Measurements from ENCODE around the gene SETD7. TPM values are rescaled to one million over a fixed set of nuclear protein-coding genes. Genes with fewer than 3 reads are reported as not detected.

SETD7 gene
- total RNA-seq, 4 donors from 2014 or later: 84.2 to 118 (median 99.4) TPM

DNA sequence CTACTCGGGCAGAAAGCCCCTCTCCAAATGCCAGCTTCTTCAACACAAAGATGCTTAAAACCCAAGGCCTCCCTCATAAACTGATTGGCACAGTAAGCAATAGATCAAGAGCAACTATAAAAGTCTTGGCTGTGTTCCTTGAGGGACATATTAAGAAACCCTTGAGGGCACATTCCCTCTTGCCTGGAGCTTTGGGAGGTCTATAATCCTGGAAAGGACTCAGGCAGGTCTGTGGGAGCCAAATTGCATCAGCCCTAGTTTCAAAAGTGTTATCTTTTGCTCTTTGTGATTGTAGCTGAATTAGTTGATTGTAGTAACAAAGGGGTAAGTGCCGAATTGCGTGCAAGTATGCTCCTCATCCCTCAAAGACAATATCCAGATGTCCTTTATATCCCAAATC, 18.6 kb upstream of the SETD7 start:
- TF ChIP-seq, protein P1, sequence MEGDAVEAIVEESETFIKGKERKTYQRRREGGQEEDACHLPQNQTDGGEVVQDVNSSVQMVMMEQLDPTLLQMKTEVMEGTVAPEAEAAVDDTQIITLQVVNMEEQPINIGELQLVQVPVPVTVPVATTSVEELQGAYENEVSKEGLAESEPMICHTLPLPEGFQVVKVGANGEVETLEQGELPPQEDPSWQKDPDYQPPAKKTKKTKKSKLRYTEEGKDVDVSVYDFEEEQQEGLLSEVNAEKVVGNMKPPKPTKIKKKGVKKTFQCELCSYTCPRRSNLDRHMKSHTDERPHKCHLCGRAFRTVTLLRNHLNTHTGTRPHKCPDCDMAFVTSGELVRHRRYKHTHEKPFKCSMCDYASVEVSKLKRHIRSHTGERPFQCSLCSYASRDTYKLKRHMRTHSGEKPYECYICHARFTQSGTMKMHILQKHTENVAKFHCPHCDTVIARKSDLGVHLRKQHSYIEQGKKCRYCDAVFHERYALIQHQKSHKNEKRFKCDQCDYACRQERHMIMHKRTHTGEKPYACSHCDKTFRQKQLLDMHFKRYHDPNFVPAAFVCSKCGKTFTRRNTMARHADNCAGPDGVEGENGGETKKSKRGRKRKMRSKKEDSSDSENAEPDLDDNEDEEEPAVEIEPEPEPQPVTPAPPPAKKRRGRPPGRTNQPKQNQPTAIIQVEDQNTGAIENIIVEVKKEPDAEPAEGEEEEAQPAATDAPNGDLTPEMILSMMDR (IDR thresholded peaks at IDR 0.05; ENCODE audit: low read depth): no peak

DNA sequence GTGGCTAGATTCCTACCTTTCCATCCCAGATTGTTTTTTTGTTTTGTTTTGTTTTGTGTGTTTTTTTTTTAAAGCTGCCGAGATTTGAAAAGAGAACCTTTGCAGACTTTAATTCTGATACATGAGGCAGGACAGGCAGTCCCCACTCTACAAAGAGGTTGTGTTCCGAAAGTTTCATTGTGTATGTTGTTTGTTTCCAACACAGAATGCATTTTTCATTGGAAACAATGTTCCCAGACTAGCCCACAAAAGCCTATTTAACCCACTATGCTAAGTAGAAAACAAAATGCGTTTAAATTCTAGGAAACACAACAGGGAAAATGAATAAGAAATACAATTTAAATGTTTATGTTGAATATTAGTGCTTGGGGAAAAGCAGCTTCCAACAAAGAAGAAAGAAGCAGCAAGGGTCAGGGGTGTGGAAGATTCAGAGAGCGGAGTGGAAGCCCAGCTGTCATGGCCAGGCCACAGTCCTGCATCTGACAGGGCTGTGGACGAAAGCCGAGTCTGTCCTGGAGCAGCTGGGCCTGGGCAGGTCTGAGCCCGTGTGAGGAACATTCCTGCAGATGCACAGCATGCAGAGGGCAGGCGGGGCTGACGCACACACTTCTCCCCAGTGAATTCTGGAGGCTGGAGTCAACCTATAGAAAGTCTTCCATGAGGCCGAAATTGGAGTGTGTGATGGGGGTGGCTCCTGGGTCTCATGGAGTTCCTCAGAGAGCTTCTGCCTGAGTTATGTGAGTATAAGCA, 12.4 kb upstream of the SETD7 start:
- TF ChIP-seq, protein P1 (IDR thresholded peaks at IDR 0.05; ENCODE audit: low read depth): no peak

DNA sequence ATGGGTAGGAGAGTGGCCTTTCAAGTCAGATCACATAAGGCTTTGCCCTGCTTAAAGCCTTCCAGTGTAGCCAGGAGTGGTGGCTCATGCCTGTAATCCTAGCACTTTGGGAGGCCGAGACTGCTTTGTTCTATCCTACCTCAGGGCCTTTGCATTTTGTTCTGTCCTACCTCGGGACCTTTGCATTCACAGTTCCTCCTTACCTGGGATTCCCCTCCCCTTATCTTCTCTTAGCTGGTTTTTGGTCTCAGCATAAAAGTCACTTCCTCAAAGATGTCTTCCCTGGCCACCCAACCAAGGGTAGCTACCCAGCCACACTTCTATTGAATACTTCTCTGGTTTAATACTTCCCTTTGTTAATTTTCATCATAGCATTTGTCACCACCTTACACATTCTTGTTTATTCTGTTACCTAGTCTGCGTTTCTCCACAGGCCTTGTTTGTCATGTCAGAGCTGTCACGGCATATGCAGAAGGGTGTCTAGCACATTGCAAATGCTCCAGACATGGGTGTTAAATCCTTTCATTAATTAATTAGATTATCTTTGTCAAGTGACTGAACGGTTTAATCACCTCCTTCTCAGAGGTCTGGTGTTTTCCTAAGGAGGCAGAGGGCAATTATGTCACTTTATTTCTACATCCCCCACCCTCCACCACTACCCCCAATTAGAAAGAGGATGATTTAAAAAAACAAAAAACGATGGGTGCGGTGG, 11.3 kb upstream of the SETD7 start:
- TF ChIP-seq, protein P1 (IDR thresholded peaks at IDR 0.05; ENCODE audit: low read depth): no peak

DNA sequence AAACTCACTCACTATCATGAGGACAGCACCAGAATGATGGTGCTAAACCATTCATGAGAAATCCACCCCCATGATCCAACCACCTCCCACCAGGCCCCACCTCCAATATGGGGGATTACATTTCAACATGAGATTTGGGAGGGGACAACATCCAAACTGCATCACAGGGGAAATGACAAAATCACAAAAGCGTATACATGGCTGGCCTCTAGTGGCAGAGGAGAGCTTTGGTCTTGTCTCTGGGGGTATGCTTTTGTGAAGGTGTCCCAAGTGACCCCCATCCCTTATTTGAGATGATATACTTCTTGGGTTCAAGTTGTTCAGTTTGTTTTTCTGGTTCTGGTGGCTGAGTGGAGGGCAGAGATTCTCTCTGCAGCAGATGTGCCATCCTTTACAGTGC, 8.5 kb upstream of the SETD7 start:
- TF ChIP-seq, protein P1 (IDR thresholded peaks at IDR 0.05; ENCODE audit: low read depth): no peak

DNA sequence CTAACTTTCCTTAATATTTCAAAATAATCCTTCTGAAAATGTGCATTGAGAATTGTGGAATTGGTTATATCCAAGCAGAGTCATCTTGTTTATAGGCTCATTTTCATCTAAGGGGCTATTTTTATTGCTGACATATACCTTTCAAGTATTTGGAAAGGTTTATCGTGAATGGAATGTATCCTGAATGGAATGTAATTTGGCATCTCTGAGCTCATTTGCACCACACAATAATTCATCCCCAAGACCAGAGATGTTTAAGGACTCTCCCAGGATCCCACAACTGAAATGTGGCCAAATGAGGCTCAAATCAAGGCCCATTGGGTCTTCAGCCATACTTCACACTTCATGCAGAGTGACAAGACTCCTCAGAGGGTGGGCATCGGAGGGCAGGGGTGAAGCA, 7.5 kb upstream of the SETD7 start:
- TF ChIP-seq, protein P1 (IDR thresholded peaks at IDR 0.05; ENCODE audit: low read depth): no peak

DNA sequence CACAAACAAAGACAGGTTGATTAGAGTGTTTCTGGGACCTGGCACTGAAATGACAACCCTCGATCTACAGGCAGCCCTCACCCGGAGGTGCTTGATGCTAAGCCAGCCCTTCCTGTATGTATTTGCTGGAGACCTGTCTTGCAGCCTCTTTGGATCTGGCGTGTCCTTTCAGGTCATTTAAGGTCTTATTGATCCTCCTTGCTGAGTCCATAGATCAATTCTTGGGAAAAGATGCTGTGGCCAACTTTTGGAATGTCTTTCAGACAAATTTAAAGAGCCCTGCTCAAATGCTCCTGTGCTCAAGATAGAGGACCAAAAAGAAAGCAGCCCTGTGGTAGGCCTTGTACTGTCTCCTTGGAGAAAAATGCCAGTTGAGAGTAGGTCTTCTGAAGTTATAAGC, 6.8 kb upstream of the SETD7 start:
- TF ChIP-seq, protein P1 (IDR thresholded peaks at IDR 0.05; ENCODE audit: low read depth): no peak

DNA sequence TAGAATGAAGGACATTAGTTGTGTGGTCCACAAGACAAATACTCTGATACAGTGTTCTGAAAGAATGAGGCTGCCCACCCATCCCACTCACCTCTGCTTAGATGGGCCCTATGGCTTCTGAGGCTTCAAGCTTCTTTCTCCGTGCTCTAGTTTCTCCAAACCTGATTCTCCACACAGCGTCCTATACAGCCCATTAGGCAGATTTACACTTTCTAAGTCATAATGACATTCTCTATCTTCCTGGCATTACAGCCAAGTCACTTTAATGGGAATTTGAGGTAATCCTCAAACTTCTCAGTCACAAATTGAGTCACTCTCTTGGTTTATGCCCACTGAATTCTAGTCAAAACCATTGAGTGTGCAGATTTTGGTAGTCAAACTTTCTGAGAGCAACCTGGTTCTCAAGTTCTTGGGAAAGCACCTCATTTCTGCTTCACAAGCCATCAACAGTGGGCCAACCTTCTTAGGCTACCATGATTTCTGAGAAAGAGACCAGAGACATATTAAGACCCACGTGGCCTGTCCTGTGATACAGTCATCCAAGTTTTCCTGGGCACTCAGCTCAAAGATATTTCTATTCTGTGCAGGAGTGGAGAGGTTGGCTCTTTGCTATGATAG, 6.2 kb upstream of the SETD7 start:
- TF ChIP-seq, protein P1 (IDR thresholded peaks at IDR 0.05; ENCODE audit: low read depth): no peak

Measured in subcutaneous adipose tissue (tissue), 4 donors.